GM21360 (cell line): ENCODE results near the gene CNTN1.

Experiments
- ATAC-seq: cut with Tn5 transposase; IDR thresholded peaks from one replicate; pipeline ENCODE4 v1.9.1; 2021; ENCODE audit warnings: mild to moderate bottlenecking, moderate library complexity; ENCODE audit not compliant: unreplicated experiment

Gene CNTN1

DNA sequence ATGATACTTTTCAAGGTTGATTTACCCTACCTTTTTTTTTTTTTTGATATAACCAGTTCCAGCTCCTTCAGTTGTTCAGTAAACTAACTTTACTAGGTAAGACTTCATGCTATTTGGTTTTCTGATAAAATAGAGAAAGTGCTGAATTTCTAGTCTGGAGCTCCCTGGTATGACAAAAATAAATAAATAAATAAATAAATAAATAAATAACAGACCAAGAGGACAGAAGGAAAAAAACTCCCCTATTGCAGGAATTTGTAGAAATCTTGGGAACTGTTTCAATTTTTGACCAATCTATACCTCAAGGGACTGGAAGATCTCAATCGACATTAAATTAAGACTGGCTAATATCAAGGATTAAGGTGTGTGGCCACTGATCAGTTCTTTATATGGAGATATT is 265.2 kb downstream of the CNTN1 start:
- no peak for ATAC-seq

GRCh38 chr12:40959041-40959440 is 266.8 kb downstream of the CNTN1 start:
- ATAC-seq = no peak

GRCh38 chr12:40963751-40964150 is 271.5 kb downstream of the CNTN1 start:
- no peak for ATAC-seq

DNA sequence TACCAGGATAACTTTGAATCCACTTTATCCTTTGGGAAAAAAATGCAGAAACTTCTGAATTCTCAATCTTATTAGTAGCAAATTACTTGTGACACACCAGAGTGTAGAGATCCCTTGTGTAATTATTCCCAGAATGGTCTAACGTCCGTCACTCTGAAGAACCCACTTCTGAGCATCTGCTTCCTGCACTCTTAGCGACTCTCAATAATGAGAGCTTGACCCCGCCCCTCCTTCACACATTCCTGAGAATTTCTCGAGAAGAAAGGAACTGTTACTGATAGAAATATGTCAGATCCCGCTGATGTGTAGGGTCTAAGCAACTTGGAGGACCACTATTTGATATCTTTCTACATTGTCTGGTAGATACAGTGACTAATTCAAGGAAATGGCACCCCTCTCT is 277.6 kb downstream of the CNTN1 start:
- ATAC-seq = no peak

DNA sequence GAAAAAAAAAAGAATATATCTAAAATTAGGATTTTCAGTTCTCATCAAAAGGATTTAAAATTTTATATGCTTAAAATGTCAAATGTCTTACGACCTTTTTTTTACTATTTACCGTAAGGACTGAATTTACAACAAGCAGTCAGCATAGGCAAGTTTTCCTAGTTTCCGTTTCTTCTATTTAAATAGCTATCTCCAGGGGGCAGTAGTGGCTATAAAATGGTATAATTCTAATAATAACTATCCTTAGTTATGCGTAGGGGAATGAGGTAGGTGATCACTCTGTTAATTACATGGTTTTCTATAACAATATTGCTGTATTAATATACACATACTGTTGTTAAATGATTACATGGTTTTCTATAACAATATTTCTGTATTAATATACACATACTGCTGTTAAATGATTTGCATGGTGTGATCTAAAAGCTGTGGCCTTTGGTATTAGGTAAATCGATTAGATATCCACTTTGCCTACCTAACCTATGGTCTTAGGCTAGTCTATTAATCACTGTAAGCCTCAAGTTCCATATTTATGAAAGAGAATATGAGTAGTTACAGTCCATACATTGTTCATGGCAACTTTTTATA is 278.2 kb downstream of the CNTN1 start:
- no peak for ATAC-seq

DNA sequence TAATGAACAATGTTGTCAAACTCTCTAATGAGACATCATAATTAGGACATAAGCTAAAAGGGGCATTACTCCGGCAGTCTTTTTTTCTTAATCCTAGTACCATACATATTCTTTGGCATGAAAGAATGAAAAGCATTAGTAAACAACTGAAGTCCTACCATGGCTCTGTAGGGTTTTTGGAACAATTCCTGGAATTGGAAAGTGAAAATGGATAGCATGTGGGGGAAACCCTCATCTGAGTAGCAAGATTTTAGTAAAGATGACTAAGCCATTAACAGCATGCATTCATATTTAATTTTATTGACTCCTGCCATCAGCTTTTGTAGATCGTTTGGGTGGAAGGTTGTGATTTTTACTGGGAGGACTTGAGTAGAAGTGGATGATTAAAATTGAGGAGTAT is 279.7 kb downstream of the CNTN1 start:
- no peak for ATAC-seq

DNA sequence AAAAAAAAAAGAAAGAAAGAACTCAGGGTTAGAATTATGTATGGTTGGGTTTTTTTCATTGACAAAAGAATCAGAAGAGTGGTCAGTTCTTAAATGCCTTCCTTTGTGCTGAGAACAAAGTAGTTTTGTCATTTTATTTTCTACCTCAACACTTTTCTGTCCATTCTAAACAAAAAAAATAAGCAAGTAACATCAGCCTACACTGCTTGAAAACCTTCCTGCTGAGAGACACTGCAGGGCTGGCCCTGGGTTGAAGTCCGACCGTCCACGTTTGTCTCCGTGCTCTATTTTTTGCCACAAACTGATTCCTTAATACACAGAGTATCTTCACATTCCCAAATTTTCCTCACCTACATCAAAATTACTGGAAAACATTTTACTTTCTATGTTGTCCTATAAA is 284.3 kb downstream of the CNTN1 start:
- ATAC-seq = no peak

GRCh38 chr12:40980427-40980961 is 288.3 kb downstream of the CNTN1 start:
- ATAC-seq = no peak

GRCh38 chr12:40986001-40986400 is 293.8 kb downstream of the CNTN1 start:
- ATAC-seq = no peak

- ATAC-seq = no peak
Measured at GRCh38 chr12:40988355-40988754, 296.1 kb downstream of the CNTN1 start.

- ATAC-seq = no peak
Measured at GRCh38 chr12:40988824-40989223, 296.6 kb downstream of the CNTN1 start.

- ATAC-seq = no peak
Measured at GRCh38 chr12:40989785-40990184, 297.5 kb downstream of the CNTN1 start.

- no peak for ATAC-seq
Measured at GRCh38 chr12:40992158-40992557, 299.9 kb downstream of the CNTN1 start.

- no peak for ATAC-seq
Measured at GRCh38 chr12:40992674-40993073, 300.4 kb downstream of the CNTN1 start.

GRCh38 chr12:40993158-40993557 is 300.9 kb downstream of the CNTN1 start:
- no peak for ATAC-seq

GRCh38 chr12:40996091-40996490 is 303.9 kb downstream of the CNTN1 start:
- ATAC-seq = no peak

DNA sequence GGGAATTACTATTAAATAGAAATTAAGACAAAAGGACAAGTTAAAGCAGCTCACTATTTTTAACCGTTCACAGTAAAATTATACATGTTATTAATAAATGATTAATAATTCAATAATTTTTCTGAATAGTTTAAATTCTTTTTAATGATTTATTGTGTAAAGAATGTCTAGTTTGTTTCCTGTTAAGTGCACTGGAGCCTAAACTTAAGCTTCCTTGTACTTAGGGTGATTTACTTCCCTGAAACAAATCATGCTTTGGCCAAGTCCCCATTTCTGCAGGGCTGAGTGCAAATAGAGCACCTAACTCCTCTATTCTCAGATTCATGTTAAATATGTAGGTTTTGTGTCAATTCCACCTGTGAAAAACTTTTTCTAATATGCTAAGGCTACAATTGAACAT is 307.0 kb downstream of the CNTN1 start:
- ATAC-seq = no peak

DNA sequence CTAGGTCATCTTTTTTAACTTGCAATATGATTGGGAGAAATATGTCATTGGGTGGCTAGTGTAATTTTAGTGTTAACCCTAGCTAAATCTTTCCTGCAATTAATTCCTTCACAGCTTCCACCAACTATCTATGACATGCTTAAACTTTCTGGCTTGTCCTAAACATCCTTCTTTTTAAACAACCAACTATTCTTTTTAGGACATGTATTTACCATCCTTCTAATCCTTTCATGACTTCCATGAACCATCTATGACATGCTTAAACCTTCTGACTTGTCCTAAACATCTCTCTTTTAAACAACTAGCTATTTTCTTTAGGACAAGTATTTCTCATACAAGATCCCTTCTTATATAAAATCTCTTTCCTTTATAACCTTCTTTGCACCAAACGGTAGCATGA is 316.2 kb downstream of the CNTN1 start:
- no peak for ATAC-seq

- ATAC-seq = no peak
Measured at GRCh38 chr12:41011939-41012338, 319.7 kb downstream of the CNTN1 start.

DNA sequence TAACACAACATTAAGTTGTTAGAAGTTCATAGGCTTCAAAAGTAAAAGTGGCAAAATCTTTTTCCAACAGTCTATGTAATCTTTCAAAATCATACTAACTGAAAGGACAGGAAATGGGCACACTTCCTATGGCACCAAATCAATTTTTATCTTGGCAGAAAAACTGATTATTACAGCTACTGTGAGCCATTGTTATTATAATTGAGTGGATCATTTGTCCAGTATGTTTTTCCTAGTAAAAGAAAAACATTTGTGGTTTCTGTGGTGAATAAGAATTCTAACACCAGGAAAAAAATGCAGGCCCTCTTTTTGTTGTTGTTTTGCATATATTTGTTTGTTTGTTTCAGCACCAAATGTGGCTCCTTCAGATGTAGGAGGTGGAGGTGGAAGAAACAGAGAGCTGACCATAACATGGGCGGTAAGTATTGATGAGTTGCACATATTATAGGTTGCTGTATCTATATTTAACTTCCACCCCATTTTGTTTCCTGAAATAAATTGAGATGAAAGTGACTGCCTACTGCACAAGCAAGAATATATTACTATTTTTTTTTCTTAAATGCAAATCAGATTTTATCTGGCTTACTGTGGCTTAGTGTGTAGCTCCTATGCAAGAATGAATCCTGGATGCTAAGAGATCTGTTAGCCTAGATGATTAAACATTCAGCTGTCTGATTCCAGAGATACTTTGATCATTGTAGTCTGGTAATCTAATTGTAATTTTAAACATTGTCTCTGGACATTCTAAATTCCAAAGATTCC is 321.8 kb downstream of the CNTN1 start:
- no peak for ATAC-seq

DNA sequence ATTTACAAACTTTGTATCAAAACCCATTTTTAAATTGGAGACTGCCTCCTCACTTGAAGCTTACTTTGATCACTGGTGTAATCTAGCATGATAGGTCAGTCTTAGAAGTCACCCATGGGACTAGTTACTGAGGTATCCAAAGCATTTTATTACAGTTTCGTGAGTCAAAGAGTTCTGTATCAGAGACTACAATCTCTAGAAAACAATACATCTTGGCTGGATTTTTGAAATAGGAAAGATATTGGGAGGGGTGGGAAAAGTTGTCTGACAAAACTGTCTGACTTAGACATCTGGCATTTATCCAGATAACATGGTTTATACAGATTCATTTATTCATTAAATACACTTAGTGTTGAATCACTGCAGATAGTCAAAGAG is 322.4 kb downstream of the CNTN1 start:
- ATAC-seq = no peak

- no peak for ATAC-seq
Measured at GRCh38 chr12:41018010-41018409, 325.8 kb downstream of the CNTN1 start.

DNA sequence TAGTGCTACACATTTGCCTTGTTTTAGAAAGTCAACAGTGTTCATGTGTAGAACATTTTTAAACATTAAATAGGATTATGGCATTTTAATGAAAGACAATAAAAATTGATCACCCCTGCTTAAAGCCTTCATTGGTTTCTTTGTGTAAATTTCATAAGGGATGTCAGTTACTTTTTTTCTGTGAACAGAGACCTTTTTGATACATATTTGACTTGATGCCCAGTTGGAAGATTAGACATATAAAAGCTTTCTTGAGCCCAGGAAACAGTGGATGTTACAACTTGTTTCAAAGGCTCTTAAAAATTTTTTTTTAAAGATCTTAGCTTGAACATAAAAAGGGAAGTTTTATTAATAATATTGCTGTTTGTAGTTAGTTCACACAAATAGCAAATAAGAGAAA is 327.2 kb downstream of the CNTN1 start:
- no peak for ATAC-seq
